ENCODE data around the gene BBS4.
"Not testable (repeated sequence)": the region's sequence is repeated elsewhere in the genome, so short reads cannot be mapped to it uniquely, and the experiment has no call there.

The BBS4 gene

DNA sequence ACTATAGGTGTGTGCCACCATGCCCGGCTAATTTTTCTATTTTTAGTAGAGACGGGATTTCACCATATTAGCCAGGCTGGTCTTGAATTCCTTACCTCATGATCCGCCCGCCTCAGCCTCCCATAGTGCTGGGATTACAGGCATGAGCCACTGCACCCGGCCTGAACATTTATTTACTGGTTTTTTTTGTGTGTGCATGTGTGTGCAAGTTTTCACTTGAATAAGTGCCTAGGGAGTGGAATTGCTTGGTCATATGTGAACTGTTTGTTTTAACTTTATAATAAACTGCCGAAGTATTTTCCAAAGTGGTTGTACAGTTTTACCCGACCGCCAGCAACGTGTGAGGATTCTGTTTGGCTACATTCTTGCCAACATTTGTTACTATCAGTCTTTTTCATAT lies 14.1 kb downstream of the BBS4 start:
- DNase-seq (ENCODE audit: low read depth): no peak

DNA sequence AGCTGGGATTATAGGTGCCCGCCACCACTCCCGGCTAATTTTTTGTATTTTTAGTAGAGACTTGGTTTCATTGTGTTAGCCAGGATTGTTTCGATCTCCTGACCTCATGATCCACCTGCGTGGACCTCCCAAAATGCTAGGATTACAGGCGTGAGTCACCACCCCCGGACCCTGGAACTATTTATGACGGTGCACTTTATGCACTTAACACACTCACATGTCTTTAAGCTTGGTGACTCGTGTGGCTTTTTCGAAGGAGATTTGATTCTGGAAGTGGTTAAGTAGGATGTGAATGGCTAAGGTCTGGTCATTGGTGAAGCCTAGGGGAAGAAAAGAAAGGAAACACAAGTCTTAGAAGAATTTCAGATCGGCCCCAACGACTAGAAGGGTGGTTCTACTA lies 20.3 kb downstream of the BBS4 start:
- DNase-seq (ENCODE audit: low read depth): no peak

DNA sequence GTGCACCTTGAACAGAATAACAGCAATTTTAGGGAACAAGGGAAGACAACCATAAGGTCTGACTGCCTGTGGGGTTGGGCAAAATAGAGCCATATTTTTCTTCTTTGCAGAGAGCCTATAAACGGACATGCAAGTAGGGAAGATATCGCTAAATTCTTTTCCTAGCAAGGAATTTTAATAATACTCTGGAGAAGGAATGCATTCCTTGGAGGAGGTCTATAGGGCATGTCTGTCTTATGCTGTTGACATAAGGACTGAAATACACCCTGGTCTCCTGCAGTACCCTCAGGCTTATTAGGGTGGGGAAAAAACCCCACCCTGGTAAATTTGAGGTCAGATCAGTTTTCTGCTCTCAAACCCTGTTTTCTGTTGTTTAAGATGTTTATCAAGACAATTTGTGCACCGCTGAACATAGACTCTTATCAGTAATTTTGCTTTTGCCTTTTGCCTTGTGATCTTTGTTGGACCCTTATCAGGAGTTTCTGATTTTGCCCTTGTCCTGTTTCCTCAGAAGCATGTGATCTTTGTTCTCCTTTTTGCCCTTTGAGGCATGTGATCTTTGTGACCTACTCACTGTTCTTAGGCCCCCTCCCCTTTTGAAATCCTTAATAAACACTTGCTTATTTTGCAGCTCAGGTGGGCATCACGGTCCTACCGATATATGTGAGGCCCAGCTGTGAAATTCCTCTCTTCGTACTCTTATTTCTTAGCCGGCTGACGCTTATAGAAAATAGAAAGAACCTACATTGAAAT lies 22.7 kb downstream of the BBS4 start:
- DNase-seq (ENCODE audit: low read depth): not testable (repeated sequence)

DNA sequence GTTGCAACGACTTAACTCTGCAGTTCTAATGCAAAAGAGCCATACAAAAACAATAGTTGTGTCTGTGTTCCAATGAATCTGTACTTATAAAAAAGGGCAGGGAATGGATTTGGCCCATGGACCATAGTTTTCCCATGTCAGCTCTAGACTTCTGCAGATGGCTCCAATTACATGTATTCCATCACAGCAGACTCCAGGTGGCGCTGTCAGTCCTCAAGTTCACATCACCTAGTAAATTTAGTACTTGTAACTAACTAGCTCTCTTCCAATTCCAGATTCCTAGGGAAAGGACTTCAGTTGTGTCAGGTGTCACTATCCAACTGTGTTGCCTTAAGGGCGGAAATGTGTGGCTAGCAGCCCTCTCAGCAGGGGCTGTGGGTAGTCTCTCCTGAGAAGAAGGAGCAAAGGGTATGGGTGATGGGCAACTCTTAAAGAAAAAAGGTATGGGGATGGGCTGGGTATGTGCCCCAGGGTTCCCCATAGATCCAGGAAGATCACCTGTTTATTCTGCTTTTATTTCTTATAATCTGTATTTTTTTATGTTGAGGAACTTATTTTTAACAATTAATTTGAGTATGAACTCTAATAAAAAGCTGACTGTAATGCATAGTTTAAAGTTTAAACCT lies 36.2 kb downstream of the BBS4 start:
- peak; percentile 69 for DNase-seq (ENCODE audit: low read depth)

DNA sequence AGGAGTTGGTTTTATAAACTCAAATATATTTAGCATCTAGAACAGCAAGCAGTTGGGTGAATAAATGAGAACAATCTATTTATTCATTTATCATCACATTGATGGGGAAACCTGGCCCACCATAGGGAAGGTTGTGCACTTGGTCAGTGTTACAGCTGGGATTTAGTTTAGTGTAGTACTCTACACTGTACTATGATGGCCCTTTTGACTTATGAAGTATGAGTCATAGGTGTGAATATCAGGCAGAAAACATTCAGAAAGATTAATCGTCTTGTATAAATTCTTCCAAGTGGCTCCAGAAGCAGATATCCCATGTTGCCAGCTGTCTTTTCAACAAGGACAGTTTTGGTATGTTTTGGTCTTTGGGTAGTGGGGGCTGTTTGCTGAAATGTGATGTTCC lies 38.0 kb downstream of the BBS4 start:
- no peak for DNase-seq (ENCODE audit: low read depth)

DNA sequence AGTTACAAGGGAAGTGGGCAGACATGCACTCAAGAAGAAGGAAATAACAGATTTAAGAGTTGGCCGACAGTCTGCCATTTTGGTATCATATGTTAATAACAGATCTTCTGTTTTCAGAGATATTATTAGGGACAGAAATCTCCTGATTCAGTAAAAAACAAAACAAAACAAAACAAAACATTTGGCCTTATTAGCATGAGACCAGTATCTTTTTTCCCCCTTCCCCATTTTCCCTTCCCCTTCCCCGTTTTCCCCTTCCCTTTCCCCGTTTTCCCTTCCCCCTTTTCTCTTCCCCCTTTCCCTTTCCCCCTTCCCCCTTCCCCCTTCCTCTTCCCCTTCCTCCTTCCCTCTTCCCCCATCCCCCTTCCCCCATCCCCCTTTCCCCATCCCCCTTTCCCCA lies 39.4 kb downstream of the BBS4 start:
- DNase-seq (ENCODE audit: low read depth): no peak

DNA sequence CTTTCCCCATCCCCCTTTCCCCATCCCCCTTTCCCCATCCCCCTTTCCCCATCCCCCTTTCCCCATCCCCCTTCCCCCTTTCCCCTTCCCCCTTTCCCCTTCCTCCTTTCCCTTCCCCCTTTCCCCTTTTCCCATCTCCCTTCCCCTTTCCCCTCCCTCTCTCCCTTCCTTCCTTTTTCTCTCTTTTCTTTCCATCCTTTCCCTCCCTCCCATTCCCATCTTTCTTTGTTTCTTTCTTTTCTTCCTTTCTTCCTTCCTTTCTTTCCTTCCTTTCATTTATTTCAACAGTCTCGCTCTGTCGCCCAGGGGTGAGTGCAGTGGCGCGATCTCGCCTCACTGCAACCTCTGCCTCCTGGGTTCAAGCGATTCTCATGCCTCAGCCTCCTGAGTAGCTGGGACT lies 39.8 kb downstream of the BBS4 start:
- not testable (repeated sequence) for DNase-seq (ENCODE audit: low read depth)

DNA sequence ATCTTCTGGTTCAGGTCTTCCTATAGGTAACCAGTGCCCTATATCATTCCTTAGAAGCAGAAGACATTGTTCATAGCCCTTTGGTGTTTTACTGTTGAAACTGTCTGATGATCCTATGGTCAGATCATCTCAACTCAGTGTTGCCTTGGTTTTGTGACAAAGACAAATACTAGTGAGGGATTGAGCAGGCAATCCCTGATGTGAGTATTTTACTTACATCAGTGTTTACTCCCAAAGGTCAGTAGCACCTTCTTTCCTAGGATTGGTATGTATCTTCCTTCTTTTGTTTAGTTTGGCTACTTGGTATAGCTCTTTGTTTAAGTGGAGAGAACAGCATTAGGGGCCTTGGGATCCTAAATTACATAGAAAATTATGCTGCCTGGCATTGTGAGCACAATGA lies 41.1 kb downstream of the BBS4 start:
- DNase-seq (ENCODE audit: low read depth): no peak

DNA sequence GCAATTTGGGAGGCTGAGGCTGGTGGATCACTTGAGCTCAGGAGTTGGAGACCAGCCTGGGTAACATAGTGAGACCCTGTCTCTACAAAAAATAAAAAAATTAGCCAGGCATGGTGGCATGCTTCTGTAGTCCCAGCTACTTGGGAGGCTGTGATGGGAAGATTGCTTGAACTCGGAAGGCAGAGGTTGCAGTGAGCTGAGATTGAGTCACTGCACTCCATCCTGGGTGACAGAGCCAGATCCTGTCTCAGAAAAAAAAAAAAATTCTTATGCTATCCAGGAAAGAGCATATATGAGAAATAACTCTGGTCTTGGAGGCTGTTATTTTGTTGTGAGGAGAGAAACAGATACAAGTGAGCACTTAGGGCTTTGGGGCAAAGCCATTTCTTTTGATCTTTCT lies 42.2 kb downstream of the BBS4 start:
- not testable (repeated sequence) for DNase-seq (ENCODE audit: low read depth)

DNA sequence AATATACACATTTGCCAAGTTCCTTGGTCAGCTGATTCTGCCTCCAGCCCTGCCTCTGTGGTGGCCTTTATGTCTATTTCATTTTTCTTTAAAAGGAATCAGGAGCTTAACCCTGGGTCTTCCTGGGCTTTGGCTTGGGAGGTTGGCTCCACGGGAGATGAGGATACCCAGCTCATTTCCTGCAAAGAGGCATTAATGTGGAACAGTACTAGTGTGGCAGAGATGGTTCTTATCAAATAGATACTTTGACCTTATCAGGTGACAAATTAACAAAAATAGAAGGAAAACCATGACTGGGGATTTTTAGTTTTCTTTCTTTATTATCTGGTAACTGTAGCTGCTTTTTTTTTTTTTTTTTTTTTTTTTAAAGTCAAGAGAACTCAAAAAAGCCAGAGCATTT lies 42.8 kb downstream of the BBS4 start:
- no peak for DNase-seq (ENCODE audit: low read depth)

DNA sequence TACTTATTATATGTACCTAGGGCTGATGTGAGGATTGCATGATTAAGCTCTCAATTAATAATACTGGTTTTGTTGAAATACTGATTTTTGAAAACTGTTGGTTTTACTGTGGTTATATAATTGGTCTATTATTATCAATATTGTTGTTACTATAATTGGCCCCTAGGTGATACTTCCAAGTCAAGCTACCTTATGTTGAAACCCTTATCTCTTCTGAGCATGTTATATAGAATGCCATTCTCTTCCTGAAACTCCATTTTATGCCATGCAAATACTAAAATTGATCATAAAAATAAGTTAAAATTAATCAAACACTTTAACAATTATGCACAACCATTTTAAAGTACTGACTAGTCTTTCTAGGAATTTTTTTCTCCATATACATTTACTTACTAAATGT lies 46.1 kb downstream of the BBS4 start:
- no peak for DNase-seq (ENCODE audit: low read depth)

DNA sequence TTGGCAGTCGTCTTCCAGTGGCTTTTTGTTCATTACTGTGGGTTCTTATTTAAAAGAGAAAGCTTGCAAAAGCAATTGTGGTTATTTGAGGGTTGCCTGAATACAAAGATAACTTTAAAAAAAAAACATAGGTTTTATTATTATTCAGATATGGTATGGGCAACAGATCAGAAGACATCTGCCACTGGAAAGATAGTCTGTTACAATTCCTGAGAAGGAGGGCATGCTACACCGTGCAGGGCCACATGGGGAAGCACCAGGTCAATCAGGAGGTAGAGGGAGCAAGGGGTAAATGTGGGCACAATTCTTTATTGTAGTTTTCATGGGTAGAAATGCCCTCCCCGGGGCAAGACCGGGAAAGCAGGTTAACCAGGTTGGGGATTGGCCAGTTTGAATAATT lies 46.5 kb downstream of the BBS4 start:
- no peak for DNase-seq (ENCODE audit: low read depth)

DNA sequence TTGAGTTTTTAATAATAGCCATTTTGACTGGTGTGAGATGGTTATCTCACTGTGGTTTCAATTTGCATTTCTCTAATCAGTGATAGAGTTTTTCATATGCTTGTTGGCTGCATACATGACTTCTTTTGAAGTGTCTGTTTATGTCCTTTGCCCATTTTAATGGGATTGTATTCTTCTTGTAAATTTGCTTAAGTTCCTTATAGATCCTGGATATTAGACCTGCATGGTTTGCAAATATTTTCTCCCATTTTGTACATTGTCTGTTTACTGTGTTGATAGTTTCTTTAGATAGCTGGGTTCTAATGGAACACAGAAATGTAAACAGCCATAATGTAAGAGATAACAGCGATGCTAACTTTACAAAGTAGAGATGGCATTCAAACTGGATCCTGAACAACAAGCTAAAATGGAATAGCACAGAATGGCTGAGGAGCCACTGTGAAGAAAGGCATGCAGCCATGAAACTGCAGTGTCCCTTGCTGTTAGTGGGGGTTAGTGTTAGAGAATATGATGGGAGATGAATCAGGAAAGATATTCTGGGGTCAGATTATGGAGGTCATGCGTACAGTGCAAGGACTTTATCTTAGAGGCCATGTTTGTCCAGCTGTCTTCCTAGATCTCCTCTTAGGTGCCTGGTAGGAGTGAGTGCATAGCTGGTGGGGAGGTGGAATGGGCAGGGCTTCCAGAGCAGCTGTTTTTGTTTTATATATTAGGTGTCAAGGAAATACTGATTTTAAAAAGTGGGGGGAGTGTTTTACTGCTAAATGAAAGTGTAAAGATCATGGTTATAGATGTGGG lies 48.1 kb downstream of the BBS4 start:
- no peak for DNase-seq (ENCODE audit: low read depth)

DNA sequence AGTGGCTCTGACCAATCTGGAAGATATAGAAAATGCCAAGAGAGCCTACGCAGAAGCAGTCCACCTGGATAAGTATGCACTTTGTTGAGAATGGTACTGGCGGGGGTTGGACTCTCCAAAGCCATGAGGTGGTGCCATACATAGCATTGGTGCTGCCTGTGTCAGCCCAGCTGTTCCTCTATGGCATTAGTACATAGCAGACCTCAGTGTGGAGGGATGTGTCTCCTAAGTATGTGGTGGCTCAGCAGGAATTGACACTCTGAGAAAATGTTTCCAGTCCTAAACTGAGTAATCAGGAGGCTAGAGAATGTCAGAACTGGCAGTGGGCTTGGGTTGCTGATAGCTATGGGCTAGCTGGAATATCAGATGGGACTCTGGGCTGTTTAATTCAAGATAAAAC lies 49.1 kb downstream of the BBS4 start:
- DNase-seq (ENCODE audit: low read depth): no peak

DNA sequence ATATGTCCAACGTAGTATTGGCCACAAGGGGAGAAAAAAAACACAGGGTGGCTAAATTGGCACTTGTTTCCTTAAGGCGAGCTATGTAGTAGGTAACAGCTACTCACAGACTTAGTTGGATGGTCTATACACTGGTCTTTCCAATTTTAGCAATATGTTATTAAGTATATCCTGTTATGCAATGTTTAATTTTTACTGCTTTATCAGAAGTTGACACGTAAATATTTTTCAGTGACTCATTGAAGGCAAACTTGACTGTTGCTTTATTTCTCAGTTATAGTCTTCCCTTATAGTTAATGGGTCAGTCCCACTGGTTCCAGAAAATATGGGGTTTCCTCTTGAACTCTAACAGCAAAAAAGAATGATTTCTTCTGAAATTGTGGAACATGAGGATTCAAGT lies 51.1 kb downstream of the BBS4 start:
- no peak for DNase-seq (ENCODE audit: low read depth)

DNA sequence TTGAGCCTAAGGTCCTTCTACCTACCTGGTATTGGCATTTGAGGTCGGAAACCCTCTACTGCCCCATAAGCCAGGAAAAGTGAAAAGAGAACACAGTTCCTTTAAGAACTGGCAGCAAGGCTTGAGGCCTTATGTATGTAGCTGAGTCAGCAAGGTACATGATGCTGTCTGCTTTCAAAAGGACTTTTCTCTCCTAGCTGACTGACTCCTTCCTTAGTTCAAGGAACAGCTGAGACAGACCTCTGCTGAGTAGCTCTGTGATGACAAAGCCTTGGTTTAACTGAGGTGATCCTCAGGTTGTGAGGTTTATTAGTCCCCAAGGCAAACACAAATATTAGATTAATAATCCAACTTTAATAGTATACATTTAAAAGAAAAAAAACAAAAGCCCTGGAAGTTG lies 51.7 kb downstream of the BBS4 start:
- no peak for DNase-seq (ENCODE audit: low read depth)

DNA sequence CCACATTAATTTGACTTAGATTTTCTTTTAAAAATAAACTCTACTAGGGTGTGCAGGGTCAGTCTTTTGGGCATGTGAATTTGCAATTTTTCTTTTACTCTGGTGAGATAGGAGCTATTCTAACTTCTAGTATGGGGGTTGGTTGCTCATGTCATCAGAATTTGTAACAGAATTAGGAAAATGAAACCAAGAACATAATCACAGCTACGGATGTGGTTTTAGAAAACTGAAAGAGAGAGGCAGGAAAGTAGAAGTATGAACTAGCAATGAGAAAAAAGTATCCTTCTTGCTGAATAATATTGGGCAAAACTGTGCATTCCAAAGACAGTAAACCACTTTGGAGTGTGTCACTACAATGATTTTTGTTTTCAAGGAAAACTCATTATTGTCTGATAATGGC lies 54.2 kb downstream of the BBS4 start:
- no peak for DNase-seq (ENCODE audit: low read depth)

DNA sequence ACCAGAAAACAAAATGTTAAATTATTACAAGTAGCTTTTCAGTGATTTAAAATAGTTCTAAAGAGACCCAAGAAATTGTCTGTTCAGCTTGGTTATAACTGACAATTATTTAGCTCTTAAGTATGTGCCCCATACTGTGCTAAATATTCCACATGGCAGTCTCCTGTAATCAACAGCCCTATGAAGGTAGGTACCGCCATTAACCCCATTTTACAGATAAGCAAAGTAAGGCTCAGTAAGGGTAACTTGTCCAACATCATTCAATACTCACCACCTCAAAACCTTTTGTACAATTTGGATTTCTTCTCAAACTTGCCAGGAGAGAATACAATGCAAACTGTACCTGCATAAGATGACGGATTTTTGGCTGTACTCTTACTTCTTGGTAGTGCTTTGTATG lies 63.7 kb downstream of the BBS4 start:
- DNase-seq (ENCODE audit: low read depth): no peak

DNA sequence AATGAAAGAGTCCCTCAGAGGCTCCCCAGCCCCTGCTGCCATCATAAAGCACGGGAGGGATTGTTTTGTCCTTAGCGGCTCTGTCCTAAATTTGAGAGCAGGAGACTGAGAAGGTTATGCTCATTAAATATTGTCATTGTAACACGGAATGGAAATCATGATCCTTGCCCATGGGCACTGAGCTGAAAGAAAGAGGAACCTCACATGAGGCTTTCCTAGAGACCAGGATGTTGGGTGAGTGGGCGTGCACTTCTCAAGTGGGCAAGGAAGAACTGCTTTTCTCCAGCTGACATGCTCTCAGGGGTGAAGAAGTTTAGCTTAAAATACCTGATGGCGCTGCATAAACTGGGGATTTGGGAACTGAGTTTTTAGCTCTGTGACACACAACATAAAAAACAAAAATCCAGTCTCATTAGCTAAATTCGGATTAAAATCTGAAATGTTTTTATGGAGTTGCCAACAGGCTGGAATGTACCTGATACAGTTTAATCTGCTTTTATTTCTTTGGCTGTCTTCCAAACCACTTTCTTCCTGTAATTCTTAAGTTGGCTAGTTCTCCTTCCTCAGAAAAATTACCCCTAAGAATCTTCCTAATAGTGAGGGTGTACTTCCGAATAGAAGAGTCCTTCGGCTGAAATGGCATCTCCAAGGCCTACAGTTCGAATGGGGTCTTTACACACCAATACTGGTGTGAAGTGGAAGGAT lies 65.9 kb downstream of the BBS4 start:
- no peak for DNase-seq (ENCODE audit: low read depth)

DNA sequence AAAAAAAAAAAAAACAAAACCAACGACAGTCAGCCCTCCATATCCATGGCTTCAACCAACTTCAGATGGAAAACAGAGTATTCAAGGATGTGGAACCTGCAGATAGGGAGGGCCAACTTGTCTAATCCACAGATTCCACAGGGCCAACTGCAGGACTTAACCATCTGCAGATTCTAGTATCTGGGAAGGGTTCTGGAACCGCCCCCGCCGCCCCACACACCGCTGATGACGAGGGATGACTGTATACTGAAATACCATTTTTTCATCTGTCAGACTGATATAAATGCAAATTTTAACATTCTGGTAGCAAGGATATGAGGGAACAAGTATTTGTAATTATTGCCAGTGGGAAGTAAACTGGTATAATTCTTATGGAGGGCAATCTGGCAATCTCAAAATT lies 68.1 kb downstream of the BBS4 start:
- no peak for DNase-seq (ENCODE audit: low read depth)

DNA sequence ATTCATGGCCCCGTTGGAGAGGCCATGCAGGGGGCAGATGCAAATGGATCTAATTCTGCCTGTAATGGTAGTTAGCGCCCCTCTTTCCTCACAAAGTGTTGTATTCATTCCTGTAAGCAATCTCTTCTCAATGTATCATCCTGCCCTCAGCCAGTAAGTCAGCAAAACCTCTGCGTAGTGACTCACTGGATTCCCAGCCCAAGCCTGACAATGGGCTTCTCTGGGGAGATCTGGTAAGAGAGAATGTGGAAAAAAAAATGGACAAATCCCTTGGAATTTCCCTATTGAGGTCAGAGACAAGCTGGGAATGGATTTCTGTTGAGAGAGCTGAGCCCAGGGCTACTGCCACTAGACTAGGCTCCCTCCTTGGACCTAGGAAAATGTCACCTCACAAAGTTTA lies 72.2 kb downstream of the BBS4 start:
- DNase-seq (ENCODE audit: low read depth): peak; percentile 76

DNA sequence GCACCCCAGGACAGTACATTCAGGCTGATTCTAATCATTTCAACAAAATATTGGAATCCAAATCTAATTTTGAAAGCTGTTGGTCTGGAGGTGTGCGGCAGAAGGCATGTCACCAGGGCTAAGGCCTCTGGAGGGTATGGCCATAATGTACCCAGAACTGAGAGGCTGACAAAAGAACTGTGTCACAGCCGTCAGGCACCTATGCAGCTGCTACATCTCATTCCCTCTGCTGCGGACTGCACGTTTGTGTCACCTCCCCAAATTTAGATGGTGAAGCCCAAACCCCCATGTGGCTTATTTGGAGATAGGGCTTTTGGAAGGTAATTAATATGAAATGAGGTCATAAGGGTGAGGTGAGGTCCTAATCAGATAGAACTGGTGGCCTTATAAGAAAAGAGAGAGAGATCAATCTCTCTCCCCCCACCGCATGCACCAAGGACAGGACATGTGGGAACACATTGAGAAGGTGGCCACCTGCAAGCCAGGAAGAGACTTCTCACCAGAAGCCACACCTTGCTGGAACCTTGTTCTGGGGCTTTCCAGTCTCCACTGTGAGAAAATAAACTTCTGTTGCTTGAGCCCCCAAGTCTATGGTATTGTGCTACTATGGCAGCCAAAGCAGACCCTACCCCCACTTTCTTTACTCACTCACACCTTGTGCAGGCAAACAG lies 74.7 kb downstream of the BBS4 start:
- DNase-seq (ENCODE audit: low read depth): no peak
